ENCODE measurements around the gene PTPN4. TPM values are rescaled to one million over a fixed set of nuclear protein-coding genes. Genes with fewer than 3 reads are reported as not detected.

PTPN4 gene
- total and polyA plus RNA-seq, 2 of the 8 experiments (the other 6 are each of a cell fraction or from before 2014, with no cell fraction given): 28.5 to 105 TPM

DNA sequence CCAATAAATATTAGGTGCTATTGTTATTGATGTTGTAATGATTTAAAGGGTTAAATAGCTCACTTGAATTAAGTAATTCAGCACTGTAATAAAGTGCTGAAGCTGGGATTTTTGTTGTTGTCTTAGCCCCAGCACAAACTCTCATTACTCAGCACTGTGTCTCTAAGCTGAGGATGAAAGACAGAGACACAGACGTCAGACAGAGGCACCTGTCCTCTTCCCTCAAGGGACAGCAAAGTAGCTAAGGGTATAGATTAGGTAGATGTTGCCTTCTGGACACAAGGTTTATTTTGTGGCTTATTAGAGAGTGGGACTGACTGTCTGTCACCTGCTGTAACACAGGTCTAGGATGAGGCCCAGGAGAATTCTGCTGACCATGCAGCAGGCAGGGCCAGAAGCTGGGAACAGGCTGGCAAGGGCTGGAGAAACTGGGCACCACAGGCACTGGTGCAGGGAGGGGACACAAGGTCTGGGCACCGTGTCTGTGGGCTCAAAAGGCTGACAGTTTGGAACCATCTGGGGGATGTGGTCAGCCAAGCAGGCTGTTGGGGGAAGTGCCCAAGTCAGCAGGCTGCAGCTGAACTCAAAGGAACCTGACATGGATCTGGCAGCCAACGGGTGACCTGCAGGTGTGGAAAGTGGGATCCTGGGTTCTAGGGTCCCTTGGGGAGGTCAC lies 20.0 kb upstream of the PTPN4 start:
- H3K9ac ChIP-seq (replicated peaks in 1 of 4; ENCODE audit: extremely low read depth in 1 of 4, low read depth in 3 of 4, low read length in 3 of 4): no peak overlapping the region
- H3K79me1 ChIP-seq (ENCODE audit: low read depth, low read length): no peaks in the 10 kb centered on the region
- no peaks in the 10 kb centered on the region; a peak in 1 of 7 replicates for H3K27me3 ChIP-seq (replicated peaks in 1 of 4; ENCODE audit: control insufficient read depth in 3 of 4, extremely low read depth in 1 of 4, insufficient read depth in 3 of 4, low read length in 3 of 4)
- no peaks in the 10 kb centered on the region for H3K79me2 ChIP-seq (ENCODE audit: control insufficient read depth in 1 of 2, insufficient read depth in 2 of 2, low read length in 2 of 2)
- H3K4me1 ChIP-seq (replicated peaks in 1 of 4; ENCODE audit: control insufficient read depth in 3 of 4, insufficient read depth in 4 of 4, low read length in 3 of 4): no peaks in the 10 kb centered on the region; a peak in 1 of 7 replicates
- no peak overlapping the region for H3K14ac ChIP-seq (ENCODE audit: insufficient read length)
- H3K4me2 ChIP-seq (ENCODE audit: insufficient read depth in 1 of 2, low read depth in 2 of 2, low read length in 2 of 2): no peak overlapping the region
- no peak overlapping the region for H4K8ac ChIP-seq (ENCODE audit: extremely low read depth, insufficient read depth, low read length)
- H2AK5ac ChIP-seq (ENCODE audit: low read depth, low read length): no peak overlapping the region
- H2BK20ac ChIP-seq (ENCODE audit: low read length): no peak overlapping the region
- DNase-seq (ENCODE audit: low read depth in 1 of 2, low spot score in 2 of 2) (no peak), FAIRE-seq (no peak)
- no peak overlapping the region for H3K23ac ChIP-seq (ENCODE audit: insufficient read length)
- H4K20me1 ChIP-seq (replicated peaks in 1 of 2; ENCODE audit: control insufficient read depth in 1 of 2, insufficient read depth in 2 of 2, low read length in 2 of 2): no peaks in the 10 kb centered on the region
- H3K9me3 ChIP-seq (ENCODE audit: insufficient read depth in 2 of 2, low read depth in 1 of 2, low read length in 1 of 2): no peaks in the 10 kb centered on the region
- no peak for TF ChIP-seq SRF (IDR thresholded peaks at IDR 0.05; ENCODE audit: low read depth, low read length)
- TF ChIP-seq RNF2 (IDR thresholded peaks at IDR 0.05; ENCODE audit: borderline replicate concordance, low read depth, low read length, missing control alignments, poor library complexity, severe bottlenecking): no peak
- no peak for TF ChIP-seq TAF1 (IDR thresholded peaks at IDR 0.05; ENCODE audit: low read depth, low read length)
- no peak for TF ChIP-seq CBX8 (IDR thresholded peaks at IDR 0.05; ENCODE audit: borderline replicate concordance, low read depth, low read length)
- TF ChIP-seq EGR1 (IDR thresholded peaks at IDR 0.05; ENCODE audit: borderline replicate concordance, low read depth, low read length): no peak
- TF ChIP-seq EZH2 (IDR thresholded peaks at IDR 0.05; ENCODE audit: low read depth, low read length, severe bottlenecking): no peak
- TF ChIP-seq BCL11A (IDR thresholded peaks at IDR 0.05; ENCODE audit: low read depth in 2 of 2, low read length in 2 of 2): no peak
- no peak for TF ChIP-seq RXRA (IDR thresholded peaks at IDR 0.05; ENCODE audit: insufficient read depth, low read depth, low read length)
- no peak for TF ChIP-seq SIX5 (IDR thresholded peaks at IDR 0.05; ENCODE audit: low read depth, low read length)
- no peak for TF ChIP-seq SIN3A (conservative IDR thresholded peaks at IDR 0.05 in 1 of 2, IDR thresholded peaks at IDR 0.05 in 1 of 2; ENCODE audit: low read depth in 1 of 2, low read length in 2 of 2)
- H3K4ac ChIP-seq (replicated peaks; ENCODE audit: insufficient read length, low read depth, low read length): no peak overlapping the region
- no peak overlapping the region for H3K27ac ChIP-seq (ENCODE audit: low read depth, low read length)
- ChIA-PET POLR2A (ENCODE audit: partially characterized antibody) (interaction anchor here (0.9 to 2.0 kb wide), 2 partner anchors 20 to 22 kb away, joined by 3 to 4 read pairs; partner anchors contain the start of gene PTPN4), CTCF (ENCODE audit: partially characterized antibody) (interaction anchor here (0.6 to 2.0 kb wide), 7 partner anchors 9 to 543 kb away, joined by 3 to 7 read pairs (median 3); no protein-coding TSS in a partner anchor)
- no peak overlapping the region for H3K56ac ChIP-seq (replicated peaks; ENCODE audit: insufficient read length, low read depth, low read length)
- H3K36me3 ChIP-seq (ENCODE audit: control insufficient read depth in 2 of 4, insufficient read depth in 4 of 4, low read length in 3 of 4): no peaks in the 10 kb centered on the region
- no peak overlapping the region for H3K18ac ChIP-seq (ENCODE audit: extremely low read depth, low read length)
- no peak overlapping the region for H2AFZ ChIP-seq (ENCODE audit: low read length)
- no peak overlapping the region for H2BK120ac ChIP-seq (replicated peaks; ENCODE audit: low read depth, low read length)
- no peak overlapping the region for H2BK12ac ChIP-seq (ENCODE audit: low read depth, low read length)
- H4K91ac ChIP-seq (replicated peaks; ENCODE audit: insufficient read length, low read length): no peak overlapping the region
- no peak overlapping the region for H4K5ac ChIP-seq (ENCODE audit: insufficient read length, low read depth, low read length)
- H2BK15ac ChIP-seq (ENCODE audit: low read length): no peak overlapping the region
- H3K23me2 ChIP-seq (ENCODE audit: low read depth, low read length): 0 out of 2 replicates have a peak, but pooled peaks cover 1% of the 10 kb centered on the region
- 88% methylated on average over 3 of the region's 3 CpGs; no CpG with 5 or more reads in 1 of the 2 experiments for WGBS, 2 experiments (ENCODE audit: extremely low coverage in 1 of 2, insufficient coverage in 1 of 2, insufficient read length in 1 of 2, insufficient replicate concordance in 2 of 2, low coverage in 1 of 2, low lambda C conversion rate in 2 of 2, missing lambda C conversion rate in 1 of 2)
- no peak overlapping the region for H3K4me3 ChIP-seq (ENCODE audit: extremely low read depth in 1 of 4, insufficient read depth in 2 of 4, low read depth in 3 of 4, low read length in 4 of 4)
- H2BK5ac ChIP-seq (ENCODE audit: low read depth, low read length): no peak overlapping the region

Measured in H1 (cell line).